ENCODE data around the gene MAD1L1. TPM values are rescaled to one million over a fixed set of nuclear protein-coding genes. Genes with fewer than 3 reads are reported as not detected.

MAD1L1 gene
- total and polyA plus RNA-seq, 2 of the 13 experiments (the other 11 are each of a cell fraction or from before 2014, with no cell fraction given), result 17.4 to 64.7 TPM

DNA sequence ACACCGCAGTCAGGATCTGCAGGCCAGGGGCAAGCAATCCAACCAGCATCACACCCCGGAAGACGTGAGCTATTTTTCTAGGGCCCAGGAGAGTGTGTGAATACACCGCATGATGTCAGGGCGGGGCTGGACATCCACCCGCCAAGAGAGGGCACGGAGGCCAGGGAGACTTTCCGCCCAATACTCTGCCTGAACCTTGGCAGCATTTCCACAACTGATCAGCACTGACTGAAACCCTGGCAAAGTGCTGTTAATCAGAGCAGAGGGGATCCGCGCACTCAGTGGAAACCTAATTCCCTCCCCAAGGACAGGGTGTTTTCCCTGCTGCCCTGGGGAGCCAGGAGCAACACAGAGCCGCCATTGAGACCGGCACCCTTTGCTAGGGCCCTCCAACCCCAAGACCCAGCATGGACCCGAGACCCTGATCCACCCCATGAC, 8.2 kb downstream of the MAD1L1 start:
- FAIRE-seq (no peak), DNase-seq (ENCODE audit: low spot score) (no peak), ATAC-seq (no peak)
- H3K9me3 ChIP-seq (ENCODE audit: low read length), result no peaks in the 10 kb centered on the region
- ChIA-PET POLR2A (interaction anchor here (0.9 kb wide), 1 partner anchor 8 kb away, joined by 3 read pairs; the partner anchor contains the start of gene MAD1L1), CTCF (ENCODE audit: low intra/inter-chr PET ratio, low total read pairs) (no interaction called here)
- peaks cover 42% of the 10 kb centered on the region for H3K79me2 ChIP-seq (ENCODE audit: insufficient read depth, low read length)
- intact Hi-C loops (cut with micrococcal nuclease; ENCODE audit: unreplicated experiment) (no loop called here), in situ Hi-C loops (cut with HindIII; ENCODE audit: extremely low pct_ligation_motif_present, low pct_unique_long_range_greater_than_20kb) (loop anchor here (25.0 kb wide), 1 partner anchor 637 kb away; no protein-coding TSS in a partner anchor)
- no peak overlapping the region for H3K27ac ChIP-seq (ENCODE audit: extremely low read length, insufficient read depth, low read length)
- H3K4me3 ChIP-seq (replicated peaks in 1 of 3; ENCODE audit: insufficient read depth in 1 of 3, low read depth in 2 of 3, low read length in 3 of 3), result no peak overlapping the region
- no peak overlapping the region for H3K9ac ChIP-seq (ENCODE audit: insufficient read depth, low read depth, low read length)
- H4K20me1 ChIP-seq (ENCODE audit: insufficient read depth, low read length), result peaks cover 2% of the 10 kb centered on the region; the same call in 1 of the 2 replicates
- no peak overlapping the region for H3K4me2 ChIP-seq (ENCODE audit: low read depth, low read length)
- peaks cover 1% of the 10 kb centered on the region for H3K4me1 ChIP-seq (ENCODE audit: insufficient read depth, low read length)
- no peak overlapping the region for H2AFZ ChIP-seq (ENCODE audit: low read length)
- BruUV-seq (replicated peaks), result no TSS peak
- no peaks in the 10 kb centered on the region for H3K27me3 ChIP-seq (ENCODE audit: control insufficient read depth in 1 of 2, insufficient read depth in 2 of 2, low read length in 2 of 2)
- TF ChIP-seq ZNF101 (CRISPR knock-in tag; IDR thresholded peaks at IDR 0.05; ENCODE audit: borderline replicate concordance, low read depth) (no peak), SCMH1 (CRISPR knock-in tag; IDR thresholded peaks at IDR 0.05; ENCODE audit: borderline replicate concordance) (no peak), ELF1 (CRISPR knock-in tag; IDR thresholded peaks at IDR 0.05) (no peak), ZNF10 (CRISPR knock-in tag; IDR thresholded peaks at IDR 0.05; ENCODE audit: borderline replicate concordance, low read depth) (no peak)
- TF ChIP-seq, protein P1, sequence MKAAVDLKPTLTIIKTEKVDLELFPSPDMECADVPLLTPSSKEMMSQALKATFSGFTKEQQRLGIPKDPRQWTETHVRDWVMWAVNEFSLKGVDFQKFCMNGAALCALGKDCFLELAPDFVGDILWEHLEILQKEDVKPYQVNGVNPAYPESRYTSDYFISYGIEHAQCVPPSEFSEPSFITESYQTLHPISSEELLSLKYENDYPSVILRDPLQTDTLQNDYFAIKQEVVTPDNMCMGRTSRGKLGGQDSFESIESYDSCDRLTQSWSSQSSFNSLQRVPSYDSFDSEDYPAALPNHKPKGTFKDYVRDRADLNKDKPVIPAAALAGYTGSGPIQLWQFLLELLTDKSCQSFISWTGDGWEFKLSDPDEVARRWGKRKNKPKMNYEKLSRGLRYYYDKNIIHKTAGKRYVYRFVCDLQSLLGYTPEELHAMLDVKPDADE (CRISPR knock-in tag; IDR thresholded peaks at IDR 0.05), result no peak
- TF ChIP-seq, protein P2, sequence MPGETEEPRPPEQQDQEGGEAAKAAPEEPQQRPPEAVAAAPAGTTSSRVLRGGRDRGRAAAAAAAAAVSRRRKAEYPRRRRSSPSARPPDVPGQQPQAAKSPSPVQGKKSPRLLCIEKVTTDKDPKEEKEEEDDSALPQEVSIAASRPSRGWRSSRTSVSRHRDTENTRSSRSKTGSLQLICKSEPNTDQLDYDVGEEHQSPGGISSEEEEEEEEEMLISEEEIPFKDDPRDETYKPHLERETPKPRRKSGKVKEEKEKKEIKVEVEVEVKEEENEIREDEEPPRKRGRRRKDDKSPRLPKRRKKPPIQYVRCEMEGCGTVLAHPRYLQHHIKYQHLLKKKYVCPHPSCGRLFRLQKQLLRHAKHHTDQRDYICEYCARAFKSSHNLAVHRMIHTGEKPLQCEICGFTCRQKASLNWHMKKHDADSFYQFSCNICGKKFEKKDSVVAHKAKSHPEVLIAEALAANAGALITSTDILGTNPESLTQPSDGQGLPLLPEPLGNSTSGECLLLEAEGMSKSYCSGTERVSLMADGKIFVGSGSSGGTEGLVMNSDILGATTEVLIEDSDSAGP (CRISPR knock-in tag; IDR thresholded peaks at IDR 0.05; ENCODE audit: borderline replicate concordance), result no peak
- TF ChIP-seq, protein P3, sequence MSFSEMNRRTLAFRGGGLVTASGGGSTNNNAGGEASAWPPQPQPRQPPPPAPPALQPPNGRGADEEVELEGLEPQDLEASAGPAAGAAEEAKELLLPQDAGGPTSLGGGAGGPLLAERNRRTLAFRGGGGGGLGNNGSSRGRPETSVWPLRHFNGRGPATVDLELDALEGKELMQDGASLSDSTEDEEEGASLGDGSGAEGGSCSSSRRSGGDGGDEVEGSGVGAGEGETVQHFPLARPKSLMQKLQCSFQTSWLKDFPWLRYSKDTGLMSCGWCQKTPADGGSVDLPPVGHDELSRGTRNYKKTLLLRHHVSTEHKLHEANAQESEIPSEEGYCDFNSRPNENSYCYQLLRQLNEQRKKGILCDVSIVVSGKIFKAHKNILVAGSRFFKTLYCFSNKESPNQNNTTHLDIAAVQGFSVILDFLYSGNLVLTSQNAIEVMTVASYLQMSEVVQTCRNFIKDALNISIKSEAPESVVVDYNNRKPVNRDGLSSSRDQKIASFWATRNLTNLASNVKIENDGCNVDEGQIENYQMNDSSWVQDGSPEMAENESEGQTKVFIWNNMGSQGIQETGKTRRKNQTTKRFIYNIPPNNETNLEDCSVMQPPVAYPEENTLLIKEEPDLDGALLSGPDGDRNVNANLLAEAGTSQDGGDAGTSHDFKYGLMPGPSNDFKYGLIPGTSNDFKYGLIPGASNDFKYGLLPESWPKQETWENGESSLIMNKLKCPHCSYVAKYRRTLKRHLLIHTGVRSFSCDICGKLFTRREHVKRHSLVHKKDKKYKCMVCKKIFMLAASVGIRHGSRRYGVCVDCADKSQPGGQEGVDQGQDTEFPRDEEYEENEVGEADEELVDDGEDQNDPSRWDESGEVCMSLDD (CRISPR knock-in tag; IDR thresholded peaks at IDR 0.05; ENCODE audit: borderline replicate concordance), result no peak
- peaks cover 33 to 85% of the 10 kb centered on the region in 2 experiments for H3K36me3 ChIP-seq (replicated peaks in 1 of 2; ENCODE audit: control insufficient read depth in 1 of 2, insufficient read depth in 2 of 2, low read length in 2 of 2)
- 100% methylated on average over 1 of the region's 13 CpGs for WGBS (ENCODE audit: low lambda C conversion rate)

All from HepG2 (cell line).